Endodermal cell (in vitro differentiated cells): ENCODE results near the gene CNDP1. TPM values are rescaled to one million over a fixed set of nuclear protein-coding genes. Genes with fewer than 3 reads are reported as not detected.
A peak's percentile ranks its signal among the peaks of the same experiment; 100 is the strongest.

Experiments used
- DNase-seq: peaks from one replicate; pipeline ENCODE4 v3.0.0-alpha.2; 2017
- H3K27ac ChIP-seq: 2 replicates; pipeline ENCODE4 v1.5.1; 2013; ENCODE audit warnings: mild to moderate bottlenecking, low read depth, low read length, moderate library complexity
- H3K27me3 ChIP-seq: 2 replicates; pipeline ENCODE4 v1.6.1; 2013; ENCODE audit warnings: mild to moderate bottlenecking, low read length, moderate library complexity; ENCODE audit not compliant: insufficient read depth, control insufficient read depth, poor library complexity, severe bottlenecking
- H3K36me3 ChIP-seq: 2 replicates; pipeline ENCODE4 v1.7.0; 2013; ENCODE audit warnings: mild to moderate bottlenecking, low read length, moderate library complexity; ENCODE audit not compliant: control insufficient read depth, insufficient read depth
- H3K4me1 ChIP-seq: one replicate; pipeline ENCODE4 v1.7.0; 2013; ENCODE audit warnings: low read length; ENCODE audit not compliant: control insufficient read depth, insufficient read depth
- H3K4me3 ChIP-seq: 2 replicates; pipeline ENCODE4 v1.5.1; 2013; ENCODE audit warnings: mild to moderate bottlenecking, low read length, moderate library complexity
- H3K9ac ChIP-seq: 2 replicates; pipeline ENCODE4 v1.6.1; 2013; ENCODE audit warnings: mild to moderate bottlenecking, low read length, moderate library complexity; ENCODE audit not compliant: poor library complexity, severe bottlenecking; ENCODE audit errors: extremely low read depth
- H3K9me3 ChIP-seq: 2 replicates; pipeline ENCODE4 v1.6.1; 2013; ENCODE audit warnings: mild to moderate bottlenecking, low read length, moderate library complexity; ENCODE audit not compliant: control insufficient read depth
- H3K27ac Mint-ChIP-seq: 2 replicates; pipeline ENCODE4 v1.8.0; 2020; ENCODE audit warnings: mixed read lengths
- H3K27me3 Mint-ChIP-seq: 2 replicates; pipeline ENCODE4 v1.8.0; 2021; ENCODE audit warnings: mild to moderate bottlenecking, mixed read lengths; ENCODE audit not compliant: insufficient read depth
- H3K36me3 Mint-ChIP-seq: 2 replicates; pipeline ENCODE4 v1.8.0; 2020; ENCODE audit warnings: low read depth, mixed read lengths
- H3K4me1 Mint-ChIP-seq: 2 replicates; pipeline ENCODE4 v1.8.0; 2020; ENCODE audit warnings: mixed read lengths
- H3K4me3 Mint-ChIP-seq: 2 replicates; pipeline ENCODE4 v1.8.0; 2020; ENCODE audit warnings: mild to moderate bottlenecking, moderate library complexity, mixed read lengths
- H3K9me3 Mint-ChIP-seq: 2 replicates; pipeline ENCODE4 v1.8.0; 2020; ENCODE audit warnings: mild to moderate bottlenecking, mixed read lengths
- CTCF ChIP-seq: fragments of 200-600 bp; sonication (generic); conservative IDR thresholded peaks from 2 replicates; pipeline ENCODE4 v1.5.0; 2021; ENCODE audit warnings: antibody characterized with exemption, mild to moderate bottlenecking
- WGBS, 2 experiments: methylation state at CpG; one replicate each; pipeline versions ENCODE4 v1.1.5 to v1.1.7; 2013; ENCODE audit warnings: missing lambda C conversion rate in 2 of 2, mixed read lengths in 1 of 2; ENCODE audit not compliant: insufficient coverage in 1 of 2, insufficient read length in 1 of 2; 5-methylcytosine and 5-hydroxymethylcytosine counted together
- total RNA-seq, 2 donors: library from RNA; stranded (reverse); fragmentation: NEBNext Ultra II Directional in 1 of 2; extraction: Animal tissue kit (Norgen Biotek cat#: 25700) in 1 of 2; gene quantifications; 2 replicates in 1 of 2; 3 replicates in 1 of 2; pipeline ENCODE4 v1.2.1, GENCODE V29; 2021

CNDP1 gene
- total RNA-seq, 2 donors from 2014 or later: 0.51 TPM; not detected in 1

GRCh38 chr18:74604774-74605173 is 70.5 kb downstream of the CNDP1 start:
- Histone ChIP-seq H3K4me1 (no peaks in the 10 kb centered on the region), H3K36me3 (no peaks in the 10 kb centered on the region), H3K27me3 (no peaks in the 10 kb centered on the region), H3K9me3 (no peaks in the 10 kb centered on the region), H3K9ac (no peak overlapping the region), H3K27ac (no peak overlapping the region), H3K4me3 (peak overlapping the region; percentile 26)
- TF ChIP-seq CTCF: no peak
- DNase-seq: no peak
- Mint-ChIP-seq H3K27ac (no peak overlapping the region), H3K36me3 (no peaks in the 10 kb centered on the region), H3K9me3 (no peaks in the 10 kb centered on the region), H3K4me1 (peaks cover 10% of the 10 kb centered on the region), H3K27me3 (peaks cover 5% of the 10 kb centered on the region), H3K4me3 (no peak overlapping the region)
- 85 to 89% methylated on average over 2 to 4 of the region's 4 CpGs for WGBS, 2 experiments

- no peaks in the 10 kb centered on the region for H3K4me1 ChIP-seq
- no peaks in the 10 kb centered on the region for H3K9me3 Mint-ChIP-seq
- H3K4me3 ChIP-seq: no peak overlapping the region
- H3K4me3 Mint-ChIP-seq: no peak overlapping the region
- no peak overlapping the region for H3K9ac ChIP-seq
- no peak for DNase-seq
- no peaks in the 10 kb centered on the region for H3K27me3 Mint-ChIP-seq
- no peaks in the 10 kb centered on the region for H3K36me3 ChIP-seq
- no peaks in the 10 kb centered on the region for H3K36me3 Mint-ChIP-seq
- no peak overlapping the region for H3K27ac Mint-ChIP-seq
- H3K9me3 ChIP-seq: no peaks in the 10 kb centered on the region
- no peaks in the 10 kb centered on the region for H3K27me3 ChIP-seq
- H3K27ac ChIP-seq: no peak overlapping the region
- 87 to 96% methylated on average over 2 of the region's 2 CpGs for WGBS, 2 experiments
- H3K4me1 Mint-ChIP-seq: peaks cover 10% of the 10 kb centered on the region
- TF ChIP-seq CTCF: no peak
Measured at GRCh38 chr18:74608681-74609080, 74.4 kb downstream of the CNDP1 start.

GRCh38 chr18:74609535-74609934 is 75.2 kb downstream of the CNDP1 start:
- H3K9me3 Mint-ChIP-seq: no peaks in the 10 kb centered on the region
- Histone ChIP-seq H3K9ac (no peak overlapping the region), H3K9me3 (no peaks in the 10 kb centered on the region), H3K27me3 (no peaks in the 10 kb centered on the region), H3K4me3 (no peak overlapping the region), H3K36me3 (no peaks in the 10 kb centered on the region), H3K27ac (no peak overlapping the region), H3K4me1 (no peaks in the 10 kb centered on the region)
- H3K4me1 Mint-ChIP-seq: peaks cover 6% of the 10 kb centered on the region
- no peak overlapping the region for H3K27ac Mint-ChIP-seq
- TF ChIP-seq CTCF: no peak
- DNase-seq: no peak
- no peak overlapping the region for H3K4me3 Mint-ChIP-seq
- 91 to 94% methylated on average over 3 of the region's 3 CpGs for WGBS, 2 experiments
- no peaks in the 10 kb centered on the region for H3K27me3 Mint-ChIP-seq
- no peaks in the 10 kb centered on the region for H3K36me3 Mint-ChIP-seq
